K562 (cell line): ENCODE data around the gene ACP5. TPM values are rescaled to one million over a fixed set of nuclear protein-coding genes. Genes with fewer than 3 reads are reported as not detected.

ENCODE experiments used
- AFF1 ChIP-seq, 2 experiments: fragments of 450-650 bp; IDR thresholded peaks; 2 replicates each; pipeline ENCODE4 v1.6.1; 2018; ENCODE audit warnings: mild to moderate bottlenecking in 2 of 2, low read depth in 1 of 2; ENCODE audit not compliant: partially characterized antibody in 2 of 2
- CBFA2T3 ChIP-seq: fragments of 450-650 bp; IDR thresholded peaks from 2 replicates; pipeline ENCODE4 v1.6.1; 2017
- CREB1 ChIP-seq, 2 experiments: sonication (generic) in 1 of 2; formaldehyde crosslinking in 1 of 2; IDR thresholded peaks; 2 replicates each; pipeline versions ENCODE4 v1.6.1 to v1.8.0; 2012 to 2022; ENCODE audit warnings: inconsistent platforms in 1 of 2, mild to moderate bottlenecking in 1 of 2, missing genetic modification reagents in 1 of 2, moderate library complexity in 1 of 2
- ETS1 ChIP-seq: conservative IDR thresholded peaks from 2 replicates; pipeline ENCODE4 v1.6.1; 2011; ENCODE audit warnings: low read depth, mild to moderate bottlenecking, low read length; ENCODE audit not compliant: control insufficient read depth
- GTF2A2 ChIP-seq: IDR thresholded peaks from 2 replicates; pipeline ENCODE4 v1.6.1; 2016; ENCODE audit warnings: mild to moderate bottlenecking, missing genetic modification characterization, missing compliant biosample characterization
- TAL1 ChIP-seq: fragments of 450-650 bp; IDR thresholded peaks from 2 replicates; pipeline ENCODE4 v1.6.1; 2016; ENCODE audit warnings: mild to moderate bottlenecking
- YBX1 ChIP-seq: fragments of 450-650 bp; IDR thresholded peaks from 2 replicates; pipeline ENCODE4 v1.7.1; 2016; ENCODE audit warnings: mild to moderate bottlenecking
- ZKSCAN8 ChIP-seq: fragments of 200-800 bp; sonication (Bioruptor generic); IDR thresholded peaks from 2 replicates; pipeline ENCODE4 v1.6.1; 2016; ENCODE audit warnings: missing genetic modification characterization, missing compliant biosample characterization
- ZNF174 ChIP-seq: fragments of 250-450 bp; sonication (Bioruptor Pico); IDR thresholded peaks from 2 replicates; pipeline ENCODE4 v1.4.0; 2020; ENCODE audit warnings: mild to moderate bottlenecking
- polyA plus RNA-seq, 8 experiments: library from polyadenylated mRNA; depleted of rRNA in 4 of 8; stranded (reverse) in 5 of 8; unstranded in 3 of 8; fragments of >200 nt; fragmentation: Nextera tagmentation in 2 of 8; fragmentation: Illumina TruSeq in 1 of 8; extraction: Ambion mirVana in 2 of 8; extraction: Trizol in 1 of 8; gene quantifications; 2 replicates each; pipeline versions ENCODE4 v1.2.1 to v1.2.3, GENCODE V29; 2011 to 2014; ENCODE audit warnings: inconsistent platforms in 1 of 8, missing spikeins in 1 of 8
- total RNA-seq, 7 experiments: library from RNA; depleted of rRNA in 6 of 7; stranded (reverse); fragments of >200 nt in 6 of 7; fragmentation: Illumina TruSeq in 2 of 7; extraction: Trizol in 2 of 7; gene quantifications; 2 replicates each; pipeline versions ENCODE4 v1.2.1 to v1.2.3, GENCODE V29; 2011 to 2021; ENCODE audit warnings: low replicate concordance in 1 of 7
- TF ChIP-seq, protein P1 (sequence below): fragments of 250-450 bp; sonication (Bioruptor Pico); IDR thresholded peaks from 2 replicates; pipeline ENCODE4 v1.8.0; 2022; ENCODE audit warnings: inconsistent platforms, mild to moderate bottlenecking, moderate library complexity, borderline replicate concordance
- TF ChIP-seq, protein P2 (sequence below): sonication (generic); formaldehyde crosslinking; IDR thresholded peaks from 2 replicates; pipeline ENCODE4 v1.8.0; 2022; ENCODE audit warnings: missing genetic modification reagents, mild to moderate bottlenecking, moderate library complexity, borderline replicate concordance
- TF ChIP-seq, protein P3 (sequence below): sonication (generic); formaldehyde crosslinking; IDR thresholded peaks from 2 replicates; pipeline ENCODE4 v1.8.0; 2022; ENCODE audit warnings: mild to moderate bottlenecking, missing genetic modification reagents

The ACP5 gene
- total and polyA plus RNA-seq, 9 of the 15 experiments (the other 6 are each of a cell fraction or from before 2014, with no cell fraction given) = 0.06 to 1.1 (median 0.31) TPM; not detected in 1

GRCh38 chr19:11558881-11559828 is 18.3 kb downstream of the ACP5 start, which contains the start of gene ELOF1 (continued):
- TF ChIP-seq CREB1 (IDR thresholded peaks at IDR 0.05) = no peak; the same call in 1 of the 2 replicates
- 0 out of 2 replicates have a peak, but pooled peaks have one; percentile 38 for TF ChIP-seq CREB1 (CRISPR knock-in tag; IDR thresholded peaks at IDR 0.05)
- no peak for TF ChIP-seq GTF2A2 (tag)
- no peak for TF ChIP-seq CBFA2T3
- TF ChIP-seq ZKSCAN8 = no peak
- no peak for TF ChIP-seq ZNF174 (CRISPR knock-in tag)
- TF ChIP-seq, protein P1, sequence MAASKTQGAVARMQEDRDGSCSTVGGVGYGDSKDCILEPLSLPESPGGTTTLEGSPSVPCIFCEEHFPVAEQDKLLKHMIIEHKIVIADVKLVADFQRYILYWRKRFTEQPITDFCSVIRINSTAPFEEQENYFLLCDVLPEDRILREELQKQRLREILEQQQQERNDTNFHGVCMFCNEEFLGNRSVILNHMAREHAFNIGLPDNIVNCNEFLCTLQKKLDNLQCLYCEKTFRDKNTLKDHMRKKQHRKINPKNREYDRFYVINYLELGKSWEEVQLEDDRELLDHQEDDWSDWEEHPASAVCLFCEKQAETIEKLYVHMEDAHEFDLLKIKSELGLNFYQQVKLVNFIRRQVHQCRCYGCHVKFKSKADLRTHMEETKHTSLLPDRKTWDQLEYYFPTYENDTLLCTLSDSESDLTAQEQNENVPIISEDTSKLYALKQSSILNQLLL = no peak
- no peak for TF ChIP-seq YBX1
- TF ChIP-seq ETS1 = peak; percentile 87
- TF ChIP-seq, protein P2, sequence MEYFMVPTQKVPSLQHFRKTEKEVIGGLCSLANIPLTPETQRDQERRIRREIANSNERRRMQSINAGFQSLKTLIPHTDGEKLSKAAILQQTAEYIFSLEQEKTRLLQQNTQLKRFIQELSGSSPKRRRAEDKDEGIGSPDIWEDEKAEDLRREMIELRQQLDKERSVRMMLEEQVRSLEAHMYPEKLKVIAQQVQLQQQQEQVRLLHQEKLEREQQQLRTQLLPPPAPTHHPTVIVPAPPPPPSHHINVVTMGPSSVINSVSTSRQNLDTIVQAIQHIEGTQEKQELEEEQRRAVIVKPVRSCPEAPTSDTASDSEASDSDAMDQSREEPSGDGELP (CRISPR knock-in tag) = peak; percentile 98
- TF ChIP-seq, protein P3, sequence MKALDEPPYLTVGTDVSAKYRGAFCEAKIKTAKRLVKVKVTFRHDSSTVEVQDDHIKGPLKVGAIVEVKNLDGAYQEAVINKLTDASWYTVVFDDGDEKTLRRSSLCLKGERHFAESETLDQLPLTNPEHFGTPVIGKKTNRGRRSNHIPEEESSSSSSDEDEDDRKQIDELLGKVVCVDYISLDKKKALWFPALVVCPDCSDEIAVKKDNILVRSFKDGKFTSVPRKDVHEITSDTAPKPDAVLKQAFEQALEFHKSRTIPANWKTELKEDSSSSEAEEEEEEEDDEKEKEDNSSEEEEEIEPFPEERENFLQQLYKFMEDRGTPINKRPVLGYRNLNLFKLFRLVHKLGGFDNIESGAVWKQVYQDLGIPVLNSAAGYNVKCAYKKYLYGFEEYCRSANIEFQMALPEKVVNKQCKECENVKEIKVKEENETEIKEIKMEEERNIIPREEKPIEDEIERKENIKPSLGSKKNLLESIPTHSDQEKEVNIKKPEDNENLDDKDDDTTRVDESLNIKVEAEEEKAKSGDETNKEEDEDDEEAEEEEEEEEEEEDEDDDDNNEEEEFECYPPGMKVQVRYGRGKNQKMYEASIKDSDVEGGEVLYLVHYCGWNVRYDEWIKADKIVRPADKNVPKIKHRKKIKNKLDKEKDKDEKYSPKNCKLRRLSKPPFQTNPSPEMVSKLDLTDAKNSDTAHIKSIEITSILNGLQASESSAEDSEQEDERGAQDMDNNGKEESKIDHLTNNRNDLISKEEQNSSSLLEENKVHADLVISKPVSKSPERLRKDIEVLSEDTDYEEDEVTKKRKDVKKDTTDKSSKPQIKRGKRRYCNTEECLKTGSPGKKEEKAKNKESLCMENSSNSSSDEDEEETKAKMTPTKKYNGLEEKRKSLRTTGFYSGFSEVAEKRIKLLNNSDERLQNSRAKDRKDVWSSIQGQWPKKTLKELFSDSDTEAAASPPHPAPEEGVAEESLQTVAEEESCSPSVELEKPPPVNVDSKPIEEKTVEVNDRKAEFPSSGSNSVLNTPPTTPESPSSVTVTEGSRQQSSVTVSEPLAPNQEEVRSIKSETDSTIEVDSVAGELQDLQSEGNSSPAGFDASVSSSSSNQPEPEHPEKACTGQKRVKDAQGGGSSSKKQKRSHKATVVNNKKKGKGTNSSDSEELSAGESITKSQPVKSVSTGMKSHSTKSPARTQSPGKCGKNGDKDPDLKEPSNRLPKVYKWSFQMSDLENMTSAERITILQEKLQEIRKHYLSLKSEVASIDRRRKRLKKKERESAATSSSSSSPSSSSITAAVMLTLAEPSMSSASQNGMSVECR (CRISPR knock-in tag) = no peak; the same call in 1 of the 2 replicates
- TF ChIP-seq AFF1 (IDR thresholded peaks at IDR 0.05; ENCODE audit: low read depth in 1 of 2, partially characterized antibody in 2 of 2) = peak in 1 of 2 experiments; percentile 6
- no peak for TF ChIP-seq TAL1
